ENCODE measurements around the gene GK.

Gene GK

GRCh38 chrX:30643313-30643821, 9.9 kb upstream of the GK start:
- Histone ChIP-seq H3K4me1 (ENCODE audit: control insufficient read depth, insufficient read depth, low read length) (no peaks in the 10 kb centered on the region), H3K4me3 (ENCODE audit: low read depth, low read length) (no peak overlapping the region), H3K27ac (ENCODE audit: extremely low read depth, low read depth, low read length) (no peak overlapping the region), H3K36me3 (ENCODE audit: control insufficient read depth in 2 of 2, insufficient read depth in 1 of 2, low read length in 2 of 2) (no peaks in the 10 kb centered on the region), H3K9me3 (ENCODE audit: control insufficient read depth, insufficient read depth, low read depth, low read length) (no peaks in the 10 kb centered on the region; the same call in 1 of the 2 replicates)
- POLR2A ChIA-PET = no interaction called here
- TF ChIP-seq ZNF585B (tag by site-specific recombination; IDR thresholded peaks at IDR 0.05) (no peak), ZNF76 (tag by site-specific recombination; IDR thresholded peaks at IDR 0.05; ENCODE audit: borderline replicate concordance, low read depth) (no peak), ZNF266 (tag by site-specific recombination; IDR thresholded peaks at IDR 0.05; ENCODE audit: low read depth) (no peak), ZNF211 (tag by site-specific recombination; IDR thresholded peaks at IDR 0.05; ENCODE audit: low read depth) (no peak), ELK4 (IDR thresholded peaks at IDR 0.05; ENCODE audit: borderline replicate concordance, low read depth, low read length) (no peak), ZFP37 (tag by site-specific recombination; IDR thresholded peaks at IDR 0.05) (no peak), GLI4 (tag by site-specific recombination; IDR thresholded peaks at IDR 0.05) (no peak), ZNF274 (IDR thresholded peaks at IDR 0.05; ENCODE audit: low read length) (no peak), ZNF274 (tag by site-specific recombination; IDR thresholded peaks at IDR 0.05; ENCODE audit: borderline replicate concordance) (no peak), ZSCAN30 (tag by site-specific recombination; IDR thresholded peaks at IDR 0.05) (no peak)
- TF ChIP-seq, protein P1, sequence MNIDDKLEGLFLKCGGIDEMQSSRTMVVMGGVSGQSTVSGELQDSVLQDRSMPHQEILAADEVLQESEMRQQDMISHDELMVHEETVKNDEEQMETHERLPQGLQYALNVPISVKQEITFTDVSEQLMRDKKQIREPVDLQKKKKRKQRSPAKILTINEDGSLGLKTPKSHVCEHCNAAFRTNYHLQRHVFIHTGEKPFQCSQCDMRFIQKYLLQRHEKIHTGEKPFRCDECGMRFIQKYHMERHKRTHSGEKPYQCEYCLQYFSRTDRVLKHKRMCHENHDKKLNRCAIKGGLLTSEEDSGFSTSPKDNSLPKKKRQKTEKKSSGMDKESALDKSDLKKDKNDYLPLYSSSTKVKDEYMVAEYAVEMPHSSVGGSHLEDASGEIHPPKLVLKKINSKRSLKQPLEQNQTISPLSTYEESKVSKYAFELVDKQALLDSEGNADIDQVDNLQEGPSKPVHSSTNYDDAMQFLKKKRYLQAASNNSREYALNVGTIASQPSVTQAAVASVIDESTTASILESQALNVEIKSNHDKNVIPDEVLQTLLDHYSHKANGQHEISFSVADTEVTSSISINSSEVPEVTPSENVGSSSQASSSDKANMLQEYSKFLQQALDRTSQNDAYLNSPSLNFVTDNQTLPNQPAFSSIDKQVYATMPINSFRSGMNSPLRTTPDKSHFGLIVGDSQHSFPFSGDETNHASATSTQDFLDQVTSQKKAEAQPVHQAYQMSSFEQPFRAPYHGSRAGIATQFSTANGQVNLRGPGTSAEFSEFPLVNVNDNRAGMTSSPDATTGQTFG (tag by site-specific recombination; IDR thresholded peaks at IDR 0.05; ENCODE audit: borderline replicate concordance) = no peak
- TF ChIP-seq, protein P2, sequence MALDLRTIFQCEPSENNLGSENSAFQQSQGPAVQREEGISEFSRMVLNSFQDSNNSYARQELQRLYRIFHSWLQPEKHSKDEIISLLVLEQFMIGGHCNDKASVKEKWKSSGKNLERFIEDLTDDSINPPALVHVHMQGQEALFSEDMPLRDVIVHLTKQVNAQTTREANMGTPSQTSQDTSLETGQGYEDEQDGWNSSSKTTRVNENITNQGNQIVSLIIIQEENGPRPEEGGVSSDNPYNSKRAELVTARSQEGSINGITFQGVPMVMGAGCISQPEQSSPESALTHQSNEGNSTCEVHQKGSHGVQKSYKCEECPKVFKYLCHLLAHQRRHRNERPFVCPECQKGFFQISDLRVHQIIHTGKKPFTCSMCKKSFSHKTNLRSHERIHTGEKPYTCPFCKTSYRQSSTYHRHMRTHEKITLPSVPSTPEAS (tag by site-specific recombination; IDR thresholded peaks at IDR 0.05) = no peak
- CTCF ChIA-PET = interaction anchor here (0.6 kb wide), 1 partner anchor 91 kb away, joined by 3 read pairs; no protein-coding TSS in a partner anchor

- CTCF ChIA-PET = no interaction called here
- POLR2A ChIA-PET = no interaction called here
These were observed 3.4 kb upstream of the GK start for GRCh38 chrX:30649859-30650258.

More at GRCh38 chrX:30649859-30650258, 3.4 kb upstream of the GK start:
- Histone ChIP-seq H3K27ac (ENCODE audit: extremely low read depth, low read depth, low read length) (no peak overlapping the region), H3K4me3 (ENCODE audit: low read depth, low read length) (no peak overlapping the region), H3K4me1 (ENCODE audit: control insufficient read depth, insufficient read depth, low read length) (no peaks in the 10 kb centered on the region), H3K9me3 (ENCODE audit: control insufficient read depth, insufficient read depth, low read depth, low read length) (no peaks in the 10 kb centered on the region), H3K36me3 (ENCODE audit: control insufficient read depth in 2 of 2, insufficient read depth in 1 of 2, low read length in 2 of 2) (no peaks in the 10 kb centered on the region)
- TF ChIP-seq ZXDB (tag by site-specific recombination; IDR thresholded peaks at IDR 0.05) (no peak), ZNF404 (tag by site-specific recombination; IDR thresholded peaks at IDR 0.05) (no peak), SP7 (tag by site-specific recombination; IDR thresholded peaks at IDR 0.05) (no peak), KLF8 (tag by site-specific recombination; IDR thresholded peaks at IDR 0.05) (no peak)
- TF ChIP-seq, protein P3, sequence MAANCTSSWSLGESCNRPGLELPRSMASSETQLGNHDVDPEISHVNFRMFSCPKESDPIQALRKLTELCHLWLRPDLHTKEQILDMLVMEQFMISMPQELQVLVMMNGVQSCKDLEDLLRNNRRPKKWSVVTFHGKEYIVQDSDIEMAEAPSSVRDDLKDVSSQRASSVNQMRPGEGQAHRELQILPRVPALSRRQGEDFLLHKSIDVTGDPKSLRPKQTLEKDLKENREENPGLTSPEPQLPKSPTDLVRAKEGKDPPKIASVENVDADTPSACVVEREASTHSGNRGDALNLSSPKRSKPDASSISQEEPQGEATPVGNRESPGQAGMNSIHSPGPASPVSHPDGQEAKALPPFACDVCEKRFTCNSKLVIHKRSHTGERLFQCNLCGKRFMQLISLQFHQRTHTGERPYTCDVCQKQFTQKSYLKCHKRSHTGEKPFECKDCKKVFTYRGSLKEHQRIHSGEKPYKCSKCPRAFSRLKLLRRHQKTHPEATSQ (tag by site-specific recombination; IDR thresholded peaks at IDR 0.05) = no peak

All from HEK293 (cell line).